CD14-positive monocyte (primary cell): Measurements from ENCODE around the gene PTRH1. TPM values are rescaled to one million over a fixed set of nuclear protein-coding genes. Genes with fewer than 3 reads are reported as not detected.

Source experiments
- DNase-seq, 3 donors: peaks; one replicate each; pipeline ENCODE4 v3.0.0-alpha.2; 2011 to 2022
- H2AFZ ChIP-seq: 2 replicates; pipeline ENCODE4 v1.6.0; 2012; ENCODE audit warnings: mild to moderate bottlenecking, low read depth, low read length, inconsistent platforms; ENCODE audit not compliant: insufficient read depth, poor library complexity, severe bottlenecking
- H3K27ac ChIP-seq, 2 donors: 1 replicate in 1 of 2; 2 replicates in 1 of 2; pipeline ENCODE4 v1.5.1; 2012 to 2013; ENCODE audit warnings: low read length in 2 of 2, control low read depth in 1 of 2, inconsistent platforms in 1 of 2, low read depth in 1 of 2, mild to moderate bottlenecking in 1 of 2
- H3K27me3 ChIP-seq, 2 donors: one replicate each; pipeline versions ENCODE4 v1.6.0 to v1.6.1; 2011 to 2013; ENCODE audit warnings: low read length in 2 of 2; ENCODE audit not compliant: control insufficient read depth in 2 of 2, insufficient read depth in 2 of 2
- H3K36me3 ChIP-seq, 2 donors: replicated peaks in 1 of 2; 1 replicate in 1 of 2; 2 replicates in 1 of 2; pipeline versions ENCODE4 v1.5.1 to v1.6.1; 2012 to 2013; ENCODE audit warnings: low read length in 2 of 2, control low read depth in 1 of 2, inconsistent platforms in 1 of 2, mild to moderate bottlenecking in 1 of 2; ENCODE audit not compliant: insufficient read depth in 2 of 2, control insufficient read depth in 1 of 2
- H3K4me1 ChIP-seq, 2 donors: 1 replicate in 1 of 2; 2 replicates in 1 of 2; pipeline versions ENCODE4 v1.5.1 to v1.6.1; 2012 to 2013; ENCODE audit warnings: low read length in 2 of 2, control low read depth in 1 of 2, inconsistent platforms in 1 of 2, mild to moderate bottlenecking in 1 of 2, moderate library complexity in 1 of 2; ENCODE audit not compliant: insufficient read depth in 2 of 2, control insufficient read depth in 1 of 2
- H3K4me2 ChIP-seq: replicated peaks from 2 replicates; pipeline ENCODE3; 2012; ENCODE audit warnings: low read length, moderate library complexity, mild to moderate bottlenecking; ENCODE audit not compliant: poor library complexity, severe bottlenecking; ENCODE audit errors: extremely low read depth
- H3K4me3 ChIP-seq, 3 experiments: fragments of 200-600 bp in 1 of 3; sonication (generic) in 1 of 3; replicated peaks in 1 of 3; 1 replicate in 2 of 3; 2 replicates in 1 of 3; pipeline ENCODE4 v1.5.1; 2011 to 2013; ENCODE audit warnings: low read length in 3 of 3, mild to moderate bottlenecking in 3 of 3, control low read depth in 2 of 3, low read depth in 2 of 3, inconsistent platforms in 1 of 3, moderate library complexity in 1 of 3
- H3K79me2 ChIP-seq: 2 replicates; pipeline ENCODE4 v1.6.0; 2012; ENCODE audit warnings: mild to moderate bottlenecking, control low read depth, inconsistent platforms, low read length, moderate library complexity; ENCODE audit not compliant: insufficient read depth
- H3K9ac ChIP-seq: 2 replicates; pipeline ENCODE4 v1.6.0; 2017; ENCODE audit warnings: low read length, mild to moderate bottlenecking; ENCODE audit not compliant: insufficient read depth, poor library complexity, severe bottlenecking
- H3K9me3 ChIP-seq, 2 donors: replicated peaks in 1 of 2; 1 replicate in 1 of 2; 2 replicates in 1 of 2; pipeline versions ENCODE4 v1.5.1 to v1.6.1; 2012 to 2013; ENCODE audit warnings: low read length in 2 of 2, control low read depth in 1 of 2; ENCODE audit not compliant: control insufficient read depth in 1 of 2, insufficient read depth in 1 of 2
- H4K20me1 ChIP-seq: 2 replicates; pipeline ENCODE4 v1.6.0; 2012; ENCODE audit warnings: mild to moderate bottlenecking, low read length, control low read depth, moderate library complexity; ENCODE audit not compliant: insufficient read depth
- H3K27ac Mint-ChIP-seq, 7 donors: one replicate each; pipeline ENCODE4 v1.8.0; 2020; ENCODE audit warnings: mild to moderate bottlenecking in 7 of 7, mixed read lengths in 7 of 7, moderate library complexity in 6 of 7, inconsistent platforms in 2 of 7
- H3K27me3 Mint-ChIP-seq, 3 donors: one replicate each; pipeline ENCODE4 v1.8.0; 2021 to 2022; ENCODE audit warnings: low read depth in 3 of 3, mild to moderate bottlenecking in 3 of 3, mixed read lengths in 3 of 3, moderate library complexity in 3 of 3, inconsistent platforms in 1 of 3
- H3K36me3 Mint-ChIP-seq, 2 donors: one replicate each; pipeline ENCODE4 v1.8.0; 2020; ENCODE audit warnings: mixed read lengths in 2 of 2, inconsistent platforms in 1 of 2, mild to moderate bottlenecking in 1 of 2
- H3K4me1 Mint-ChIP-seq: one replicate; pipeline ENCODE4 v1.8.0; 2020; ENCODE audit warnings: mild to moderate bottlenecking, mixed read lengths
- H3K4me3 Mint-ChIP-seq, 2 donors: one replicate each; pipeline ENCODE4 v1.8.0; 2020; ENCODE audit warnings: mild to moderate bottlenecking in 2 of 2, mixed read lengths in 2 of 2, moderate library complexity in 1 of 2
- H3K9me3 Mint-ChIP-seq, 7 donors: one replicate each; pipeline ENCODE4 v1.8.0; 2020 to 2022; ENCODE audit warnings: mixed read lengths in 7 of 7, mild to moderate bottlenecking in 6 of 7, moderate library complexity in 6 of 7, inconsistent platforms in 2 of 7
- CTCF ChIP-seq: fragments of 200-600 bp; IDR thresholded peaks from one replicate; pipeline ENCODE4 v1.8.0; 2022; ENCODE audit warnings: antibody characterized with exemption, mild to moderate bottlenecking
- WGBS: methylation state at CpG from one replicate; pipeline ENCODE4 v1.1.5; 2013; ENCODE audit warnings: missing lambda C conversion rate; ENCODE audit not compliant: insufficient coverage; 5-methylcytosine and 5-hydroxymethylcytosine counted together
- intact Hi-C, 2 donors: fragments of 100-400 bp; cut with micrococcal nuclease; formaldehyde crosslinking; loops; one replicate each; pipeline versions ENCODE4 v1.15.0 to v1.15.1; 2023
- polyA plus RNA-seq, 3 donors: library from polyadenylated mRNA; depleted of rRNA in 1 of 3; unstranded in 2 of 3; stranded (reverse) in 1 of 3; fragments of 300-500 nt in 2 of 3; fragments of >200 nt in 1 of 3; fragmentation: Illumina TruSeq in 2 of 3; gene quantifications; 1 replicate in 2 of 3; 2 replicates in 1 of 3; pipeline ENCODE4 v1.2.3, GENCODE V29; 2012 to 2021

The PTRH1 gene
- polyA plus RNA-seq, 3 donors, result 6.9 to 19.9 (median 19.5) TPM

DNA sequence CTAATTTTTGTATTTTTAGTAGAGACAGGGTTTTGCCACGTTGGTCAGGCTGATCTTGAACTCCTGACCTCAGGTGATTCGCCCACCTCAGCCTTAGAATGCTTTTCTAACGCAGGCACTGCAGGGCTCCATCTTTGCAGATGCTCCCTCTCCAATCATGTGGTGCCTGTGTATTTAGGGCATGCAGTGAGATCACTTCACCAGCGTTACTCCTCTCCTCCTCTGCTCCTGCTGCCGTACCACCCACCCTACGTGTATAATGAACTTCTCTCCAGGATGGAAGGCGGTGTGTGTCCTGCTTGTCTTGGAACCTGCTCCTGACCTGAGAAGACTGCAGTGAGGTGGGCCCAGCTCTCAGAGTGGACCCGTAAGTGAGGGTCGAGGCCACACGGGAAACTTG, 22.3 kb downstream of the PTRH1 start:
- Mint-ChIP-seq H3K9me3 (peaks cover 0 to 2% (median 0%) of the 10 kb centered on the region in 7 donors), H3K36me3 (no peaks in the 10 kb centered on the region), H3K4me1 (no peaks in the 10 kb centered on the region), H3K4me3 (no peak overlapping the region), H3K27me3 (peaks cover 2% of the 10 kb centered on the region in 3 donors), H3K27ac (no peak overlapping the region)
- Histone ChIP-seq H3K9ac (no peak overlapping the region), H2AFZ (no peak overlapping the region), H3K27me3 (no peaks in the 10 kb centered on the region), H3K4me2 (no peak overlapping the region), H3K4me1 (no peaks in the 10 kb centered on the region), H3K4me3 (no peak overlapping the region), H3K36me3 (no peaks in the 10 kb centered on the region), H4K20me1 (no peaks in the 10 kb centered on the region), H3K9me3 (no peaks in the 10 kb centered on the region), H3K27ac (no peak overlapping the region), H3K79me2 (no peaks in the 10 kb centered on the region)
- DNase-seq, result no peak
- intact Hi-C loops, result loop anchor here in 1 of 2 donors (10.0 kb wide), 1 partner anchor 88 kb away; no protein-coding TSS in a partner anchor
- no peak for TF ChIP-seq CTCF
- WGBS, result 100% methylated on average over 5 of the region's 10 CpGs

- WGBS, result 98% methylated on average over 16 of the region's 20 CpGs
- Mint-ChIP-seq H3K9me3 (peaks cover 0 to 2% (median 0%) of the 10 kb centered on the region in 7 donors), H3K36me3 (no peaks in the 10 kb centered on the region), H3K27ac (no peak overlapping the region), H3K4me1 (no peaks in the 10 kb centered on the region), H3K27me3 (peaks cover 2% of the 10 kb centered on the region in 3 donors), H3K4me3 (no peak overlapping the region)
- no peaks in the 10 kb centered on the region for H4K20me1 ChIP-seq
- intact Hi-C loops, result loop anchor here in 1 of 2 donors (10.0 kb wide), 1 partner anchor 87 kb away; no protein-coding TSS in a partner anchor
- TF ChIP-seq CTCF, result no peak
- DNase-seq, result no peak
- H3K4me2 ChIP-seq, result no peak overlapping the region
- H3K27ac ChIP-seq, result no peak overlapping the region
- H3K4me1 ChIP-seq, result no peaks in the 10 kb centered on the region
- no peaks in the 10 kb centered on the region for H3K79me2 ChIP-seq
- no peak overlapping the region for H3K4me3 ChIP-seq
- H3K27me3 ChIP-seq, result no peaks in the 10 kb centered on the region
- no peak overlapping the region for H3K9ac ChIP-seq
- no peaks in the 10 kb centered on the region for H3K36me3 ChIP-seq
- H2AFZ ChIP-seq, result no peak overlapping the region
- no peaks in the 10 kb centered on the region for H3K9me3 ChIP-seq
These were observed 23.4 kb downstream of the PTRH1 start for GRCh38 chr9:127692071-127692470.
